GM13977 (cell line): ENCODE data around the gene SURF4.

Experiments used
- DNase-seq: peaks from one replicate; pipeline ENCODE4 v3.0.0; 2012; ENCODE audit warnings: low spot score
- in situ Hi-C: fragments of 300-500 bp; cut with MboI; formaldehyde crosslinking; loops from one replicate; pipeline ENCODE4 v1.12.0; 2022; ENCODE audit warnings: low sequenced_read_pairs, low pct_unique_long_range_greater_than_20kb, mixed read lengths, inconsistent platforms; ENCODE audit not compliant: unreplicated experiment
- TF ChIP-seq, protein P1 (sequence below): IDR thresholded peaks from 2 replicates; pipeline ENCODE4 v1.5.1; 2012; ENCODE audit warnings: mild to moderate bottlenecking, control low read depth; ENCODE audit not compliant: insufficient read depth; ENCODE audit errors: extremely low read depth, missing control alignments

The SURF4 gene

GRCh38 chr9:133389562-133389961 is 13.7 kb upstream of the SURF4 start:
- no peak for DNase-seq
- TF ChIP-seq, protein P1, sequence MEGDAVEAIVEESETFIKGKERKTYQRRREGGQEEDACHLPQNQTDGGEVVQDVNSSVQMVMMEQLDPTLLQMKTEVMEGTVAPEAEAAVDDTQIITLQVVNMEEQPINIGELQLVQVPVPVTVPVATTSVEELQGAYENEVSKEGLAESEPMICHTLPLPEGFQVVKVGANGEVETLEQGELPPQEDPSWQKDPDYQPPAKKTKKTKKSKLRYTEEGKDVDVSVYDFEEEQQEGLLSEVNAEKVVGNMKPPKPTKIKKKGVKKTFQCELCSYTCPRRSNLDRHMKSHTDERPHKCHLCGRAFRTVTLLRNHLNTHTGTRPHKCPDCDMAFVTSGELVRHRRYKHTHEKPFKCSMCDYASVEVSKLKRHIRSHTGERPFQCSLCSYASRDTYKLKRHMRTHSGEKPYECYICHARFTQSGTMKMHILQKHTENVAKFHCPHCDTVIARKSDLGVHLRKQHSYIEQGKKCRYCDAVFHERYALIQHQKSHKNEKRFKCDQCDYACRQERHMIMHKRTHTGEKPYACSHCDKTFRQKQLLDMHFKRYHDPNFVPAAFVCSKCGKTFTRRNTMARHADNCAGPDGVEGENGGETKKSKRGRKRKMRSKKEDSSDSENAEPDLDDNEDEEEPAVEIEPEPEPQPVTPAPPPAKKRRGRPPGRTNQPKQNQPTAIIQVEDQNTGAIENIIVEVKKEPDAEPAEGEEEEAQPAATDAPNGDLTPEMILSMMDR: no peak
- in situ Hi-C loops: no loop called here

DNA sequence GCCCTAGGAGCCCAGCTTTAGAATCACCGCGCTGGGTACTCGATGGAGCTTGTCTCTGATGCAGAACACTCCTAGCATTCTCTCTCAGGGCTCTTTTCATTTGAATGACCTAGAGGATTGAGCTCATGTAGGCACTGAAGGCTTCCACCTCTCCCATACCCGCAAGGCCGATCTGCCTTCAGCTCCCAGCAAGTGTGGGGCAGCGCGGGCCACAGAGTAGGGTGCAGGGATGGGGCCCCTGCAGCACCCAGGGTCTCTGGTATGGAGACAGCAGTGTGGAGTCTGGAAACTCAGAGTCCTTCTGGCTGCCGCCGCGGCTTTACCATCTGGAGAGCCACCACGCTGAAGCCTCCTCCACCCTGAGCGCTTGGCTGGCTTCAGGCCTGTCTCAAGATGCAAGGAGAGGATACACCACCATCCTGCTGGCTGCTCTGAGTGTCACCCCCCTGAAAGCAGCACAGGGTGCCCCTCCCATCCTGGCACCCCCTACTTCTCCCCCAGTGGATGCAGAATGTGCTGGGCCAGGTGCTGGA is 13.2 kb upstream of the SURF4 start:
- TF ChIP-seq, protein P1: no peak
- DNase-seq: no peak
- in situ Hi-C loops: no loop called here

DNA sequence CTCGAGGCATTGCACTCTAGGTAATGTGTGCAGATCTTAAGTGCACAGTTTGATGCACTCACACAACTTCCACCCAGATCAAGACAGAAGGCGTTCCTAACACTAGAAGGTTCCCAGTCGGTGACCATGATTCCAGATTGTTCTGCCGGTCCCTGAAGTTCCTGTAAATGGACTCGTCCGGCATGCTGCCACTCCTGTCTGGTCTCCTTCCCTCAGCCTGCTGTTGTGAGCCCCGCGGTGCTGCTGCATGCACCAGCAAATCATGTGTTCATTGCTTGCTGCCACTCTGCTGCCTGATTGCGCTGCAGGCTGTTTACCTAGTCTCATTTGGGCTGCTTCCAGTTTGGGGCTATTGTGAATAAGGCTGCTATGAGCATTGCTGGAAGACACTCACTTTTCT is 11.8 kb upstream of the SURF4 start:
- no peak for DNase-seq
- in situ Hi-C loops: no loop called here
- TF ChIP-seq, protein P1: no peak

GRCh38 chr9:133386338-133386737 is 10.5 kb upstream of the SURF4 start:
- TF ChIP-seq, protein P1: no peak
- DNase-seq: no peak
- in situ Hi-C loops: no loop called here

DNA sequence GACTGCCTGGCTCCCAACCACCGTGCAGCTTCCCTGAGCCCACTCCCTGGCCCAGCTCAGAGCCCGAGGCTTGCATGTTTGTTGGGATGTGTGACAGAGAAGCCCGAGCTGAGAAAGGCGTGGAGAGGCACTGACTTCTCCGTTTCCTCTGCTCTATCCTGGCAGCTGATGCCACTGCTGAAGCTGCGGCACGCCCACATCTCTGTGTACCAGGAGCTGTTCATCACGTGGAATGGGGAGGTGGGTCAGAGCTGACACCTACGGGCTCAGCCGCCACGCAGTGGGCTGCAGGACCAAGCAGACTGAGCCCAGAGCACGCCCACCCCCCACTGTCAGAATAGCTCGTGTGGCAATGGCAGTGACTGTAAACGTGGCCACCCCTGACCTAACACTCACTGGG is 9.6 kb upstream of the SURF4 start:
- no peak for DNase-seq
- in situ Hi-C loops: no loop called here
- TF ChIP-seq, protein P1: no peak

DNA sequence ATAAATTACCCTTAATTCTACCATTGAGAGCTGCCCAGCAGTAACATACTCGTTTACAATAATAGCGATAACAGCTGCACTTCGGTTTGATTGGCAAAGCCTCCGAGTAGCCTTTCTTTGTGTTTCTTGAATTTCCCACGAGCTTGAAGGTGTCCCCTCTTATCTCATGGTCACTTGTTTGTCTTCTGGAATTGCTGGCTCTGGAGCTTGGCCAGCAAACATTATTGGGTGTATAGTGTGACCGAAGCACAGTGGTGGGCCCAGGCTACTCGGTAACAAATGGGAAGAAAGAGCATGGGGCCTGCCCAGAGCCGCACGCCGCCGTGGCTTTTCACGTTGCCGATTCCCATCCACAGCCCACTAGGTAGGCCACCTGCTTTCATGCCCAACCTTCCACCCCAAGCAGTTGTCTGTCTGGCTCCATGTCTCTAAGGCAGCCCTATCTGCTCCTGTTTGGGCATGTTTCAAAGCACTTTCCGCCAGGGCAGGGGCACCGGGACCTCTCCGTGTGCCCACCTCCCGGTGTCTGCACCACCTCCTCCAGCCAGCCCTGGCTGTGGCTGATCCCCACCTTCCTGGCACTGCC is 9.0 kb upstream of the SURF4 start:
- TF ChIP-seq, protein P1: no peak
- in situ Hi-C loops: no loop called here
- no peak for DNase-seq
